Measurements from ENCODE around the gene TBX3.
A peak's percentile ranks its signal among the peaks of the same experiment; 100 is the strongest.

Gene TBX3

DNA sequence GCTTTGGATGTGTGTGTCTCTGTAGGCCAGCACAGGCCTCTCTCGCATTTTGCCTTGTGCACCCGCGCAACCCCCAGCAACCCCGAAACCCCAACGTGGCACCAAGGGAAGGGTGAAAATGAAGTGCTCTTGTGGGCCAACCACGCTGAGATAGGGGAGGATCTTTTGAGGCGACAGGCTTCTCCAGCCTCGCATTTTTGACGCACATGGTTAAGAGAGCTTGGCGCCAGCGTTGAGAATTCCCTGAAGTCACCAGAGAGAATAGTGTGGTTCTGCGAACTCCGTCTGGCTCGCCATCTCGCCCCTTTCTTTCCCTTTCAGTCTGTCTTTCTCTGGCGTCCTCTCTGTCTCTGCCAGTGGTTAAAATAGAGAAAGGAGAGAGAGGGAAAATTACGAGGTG is 1.9 kb upstream of the TBX3 start:
- no peak overlapping the region for H3K27ac ChIP-seq (replicated peaks; ENCODE audit: low read length)
- H3K36me3 ChIP-seq (replicated peaks in 1 of 2; ENCODE audit: control insufficient read depth in 2 of 2, insufficient read depth in 2 of 2, low read length in 2 of 2) = no peaks in the 10 kb centered on the region
- H2BK12ac ChIP-seq (ENCODE audit: low read length) = no peak overlapping the region
- no peak overlapping the region for H3K23ac ChIP-seq (ENCODE audit: low read depth, low read length, poor library complexity)
- no peak overlapping the region for H2BK5ac ChIP-seq (ENCODE audit: low read length)
- peaks cover 51 to 99% (median 91%) of the 10 kb centered on the region in 3 experiments for H3K27me3 ChIP-seq (ENCODE audit: control insufficient read depth in 3 of 3, insufficient read depth in 3 of 3, low read depth in 1 of 3, low read length in 3 of 3)
- no peak overlapping the region for H2AK5ac ChIP-seq (ENCODE audit: low read depth, low read length)
- DNase-seq (ENCODE audit: low spot score) = no peak
- no peak overlapping the region for H2BK15ac ChIP-seq (ENCODE audit: low read length)
- H3K4ac ChIP-seq (ENCODE audit: low read length) = no peak overlapping the region
- H3K14ac ChIP-seq (ENCODE audit: low read length) = no peak overlapping the region
- H3K4me1 ChIP-seq (ENCODE audit: control insufficient read depth in 2 of 2, insufficient read depth in 1 of 2, low read depth in 1 of 2, low read length in 2 of 2) = peaks cover 0 to 14% of the 10 kb centered on the region in 2 donors
- H2AFZ ChIP-seq (ENCODE audit: low read length) = no peak overlapping the region
- H4K91ac ChIP-seq (ENCODE audit: low read depth, low read length, poor library complexity) = no peak overlapping the region
- H2BK120ac ChIP-seq (ENCODE audit: low read depth, low read length) = no peak overlapping the region
- H3K4me3 ChIP-seq (ENCODE audit: low read length in 2 of 2) = no peak overlapping the region
- WGBS, 2 donors (ENCODE audit: extremely low coverage in 2 of 2, insufficient read length in 2 of 2, insufficient replicate concordance in 1 of 2) = no CpG with 5 or more reads among the region's 17 CpGs
- H3K4me2 ChIP-seq (ENCODE audit: insufficient read depth, low read length, poor library complexity, severe bottlenecking) = no peak overlapping the region
- H3K9ac ChIP-seq (ENCODE audit: low read depth, low read length, poor library complexity) = no peak overlapping the region
- H4K8ac ChIP-seq (ENCODE audit: low read depth, low read length) = no peak overlapping the region
- H3K79me1 ChIP-seq (ENCODE audit: low read depth, low read length) = no peaks in the 10 kb centered on the region
- no peak overlapping the region for H3K18ac ChIP-seq (ENCODE audit: low read length)
- H3K9me3 ChIP-seq (replicated peaks in 1 of 2; ENCODE audit: control insufficient read depth in 2 of 2, insufficient read depth in 1 of 2, low read depth in 1 of 2, low read length in 2 of 2) = no peaks in the 10 kb centered on the region

DNA sequence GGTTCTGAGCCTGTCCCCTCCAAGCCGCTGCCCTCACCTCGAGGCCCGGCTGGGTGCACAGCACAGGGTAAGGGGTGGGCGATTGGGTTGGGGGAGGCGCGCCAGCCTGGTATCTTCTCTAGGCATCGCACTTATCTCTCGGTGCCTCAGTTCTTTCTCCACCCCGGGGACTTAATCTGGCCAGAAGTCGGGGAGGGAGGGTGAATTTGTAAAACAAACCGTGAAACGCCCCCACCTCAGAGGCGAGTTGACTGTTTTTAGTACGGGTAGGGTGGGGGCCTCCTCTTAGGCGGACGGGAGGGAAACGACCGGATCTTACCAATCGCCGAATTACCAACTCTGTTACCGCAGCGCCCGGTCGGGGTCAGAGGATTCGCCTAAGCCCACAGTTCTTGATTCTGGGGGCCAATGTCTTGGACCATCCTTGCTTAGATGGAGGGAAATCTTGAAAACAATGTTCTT is 1.4 kb upstream of the TBX3 start:
- no peaks in the 10 kb centered on the region for H3K36me3 ChIP-seq (replicated peaks in 1 of 2; ENCODE audit: control insufficient read depth in 2 of 2, insufficient read depth in 2 of 2, low read length in 2 of 2)
- H3K4me3 ChIP-seq (ENCODE audit: low read length in 2 of 2) = peak overlapping the region in 1 of 2 donors; percentile 76
- no peak overlapping the region for H3K27ac ChIP-seq (replicated peaks; ENCODE audit: low read length)
- no peak overlapping the region for H2BK15ac ChIP-seq (ENCODE audit: low read length)
- no peak overlapping the region for H3K18ac ChIP-seq (ENCODE audit: low read length)
- peak overlapping the region; percentile 61 for H3K4me2 ChIP-seq (ENCODE audit: insufficient read depth, low read length, poor library complexity, severe bottlenecking)
- H2BK120ac ChIP-seq (ENCODE audit: low read depth, low read length) = no peak overlapping the region
- H3K9ac ChIP-seq (ENCODE audit: low read depth, low read length, poor library complexity) = no peak overlapping the region
- no peak overlapping the region for H3K4ac ChIP-seq (ENCODE audit: low read length)
- no peak overlapping the region for H2AK5ac ChIP-seq (ENCODE audit: low read depth, low read length)
- H3K9me3 ChIP-seq (replicated peaks in 1 of 2; ENCODE audit: control insufficient read depth in 2 of 2, insufficient read depth in 1 of 2, low read depth in 1 of 2, low read length in 2 of 2) = no peaks in the 10 kb centered on the region
- H3K79me1 ChIP-seq (ENCODE audit: low read depth, low read length) = no peaks in the 10 kb centered on the region
- no peak overlapping the region for H2BK12ac ChIP-seq (ENCODE audit: low read length)
- H2BK5ac ChIP-seq (ENCODE audit: low read length) = no peak overlapping the region
- no peak overlapping the region for H3K14ac ChIP-seq (ENCODE audit: low read length)
- H4K91ac ChIP-seq (ENCODE audit: low read depth, low read length, poor library complexity) = no peak overlapping the region
- WGBS, 2 donors (ENCODE audit: extremely low coverage in 2 of 2, insufficient read length in 2 of 2, insufficient replicate concordance in 1 of 2) = no CpG with 5 or more reads among the region's 25 CpGs
- no peak for DNase-seq (ENCODE audit: low spot score)
- peaks cover 0 to 14% of the 10 kb centered on the region in 2 donors for H3K4me1 ChIP-seq (ENCODE audit: control insufficient read depth in 2 of 2, insufficient read depth in 1 of 2, low read depth in 1 of 2, low read length in 2 of 2)
- peaks cover 48 to 99% (median 91%) of the 10 kb centered on the region in 3 experiments for H3K27me3 ChIP-seq (ENCODE audit: control insufficient read depth in 3 of 3, insufficient read depth in 3 of 3, low read depth in 1 of 3, low read length in 3 of 3)
- no peak overlapping the region for H4K8ac ChIP-seq (ENCODE audit: low read depth, low read length)
- H2AFZ ChIP-seq (ENCODE audit: low read length) = no peak overlapping the region
- H3K23ac ChIP-seq (ENCODE audit: low read depth, low read length, poor library complexity) = peak overlapping the region; percentile 69

DNA sequence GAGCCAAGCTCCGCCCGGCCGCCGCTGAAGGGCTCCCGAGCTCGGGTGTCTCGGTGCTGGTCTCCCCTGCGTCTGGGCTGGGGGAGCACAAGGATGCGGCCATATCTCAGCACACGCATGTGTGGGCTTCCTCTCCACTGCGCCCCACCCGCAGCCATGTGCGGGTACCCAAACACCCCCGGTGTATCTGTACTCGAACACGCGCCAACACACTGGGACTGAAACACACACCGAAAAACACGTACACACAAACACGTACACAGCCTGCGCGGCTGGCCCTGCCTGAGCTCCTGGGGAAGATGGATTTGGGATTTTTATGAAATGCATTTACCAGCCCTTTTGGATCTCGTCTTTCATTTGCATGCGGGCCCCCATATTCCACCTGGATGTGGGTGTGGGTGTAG is 897 bp upstream of the TBX3 start:
- Histone ChIP-seq H2AFZ (ENCODE audit: low read length) (peak overlapping the region; percentile 91), H3K18ac (ENCODE audit: low read length) (peak overlapping the region; percentile 93), H4K91ac (ENCODE audit: low read depth, low read length, poor library complexity) (no peak overlapping the region), H2AK5ac (ENCODE audit: low read depth, low read length) (no peak overlapping the region), H3K4ac (ENCODE audit: low read length) (no peak overlapping the region), H2BK5ac (ENCODE audit: low read length) (no peak overlapping the region), H3K9me3 (replicated peaks in 1 of 2; ENCODE audit: control insufficient read depth in 2 of 2, insufficient read depth in 1 of 2, low read depth in 1 of 2, low read length in 2 of 2) (no peaks in the 10 kb centered on the region), H3K14ac (ENCODE audit: low read length) (no peak overlapping the region), H2BK120ac (ENCODE audit: low read depth, low read length) (no peak overlapping the region), H4K8ac (ENCODE audit: low read depth, low read length) (peak overlapping the region; percentile 85), H2BK15ac (ENCODE audit: low read length) (peak overlapping the region; percentile 88), H3K27me3 (ENCODE audit: control insufficient read depth in 3 of 3, insufficient read depth in 3 of 3, low read depth in 1 of 3, low read length in 3 of 3) (peaks cover 50 to 99% (median 90%) of the 10 kb centered on the region in 3 experiments), H3K4me2 (ENCODE audit: insufficient read depth, low read length, poor library complexity, severe bottlenecking) (peak overlapping the region; percentile 61), H3K9ac (ENCODE audit: low read depth, low read length, poor library complexity) (peak overlapping the region; percentile 78), H3K4me1 (ENCODE audit: control insufficient read depth in 2 of 2, insufficient read depth in 1 of 2, low read depth in 1 of 2, low read length in 2 of 2) (peaks cover 0 to 14% of the 10 kb centered on the region in 2 donors), H3K27ac (replicated peaks; ENCODE audit: low read length) (no peak overlapping the region), H3K79me1 (ENCODE audit: low read depth, low read length) (no peaks in the 10 kb centered on the region), H3K4me3 (ENCODE audit: low read length in 2 of 2) (peak overlapping the region; percentile 12 to 76), H3K36me3 (replicated peaks in 1 of 2; ENCODE audit: control insufficient read depth in 2 of 2, insufficient read depth in 2 of 2, low read length in 2 of 2) (no peaks in the 10 kb centered on the region), H2BK12ac (ENCODE audit: low read length) (no peak overlapping the region), H3K23ac (ENCODE audit: low read depth, low read length, poor library complexity) (peak overlapping the region; percentile 69)
- DNase-seq (ENCODE audit: low spot score) = no peak
- WGBS, 2 donors (ENCODE audit: extremely low coverage in 2 of 2, insufficient read length in 2 of 2, insufficient replicate concordance in 1 of 2) = no CpG with 5 or more reads among the region's 24 CpGs

DNA sequence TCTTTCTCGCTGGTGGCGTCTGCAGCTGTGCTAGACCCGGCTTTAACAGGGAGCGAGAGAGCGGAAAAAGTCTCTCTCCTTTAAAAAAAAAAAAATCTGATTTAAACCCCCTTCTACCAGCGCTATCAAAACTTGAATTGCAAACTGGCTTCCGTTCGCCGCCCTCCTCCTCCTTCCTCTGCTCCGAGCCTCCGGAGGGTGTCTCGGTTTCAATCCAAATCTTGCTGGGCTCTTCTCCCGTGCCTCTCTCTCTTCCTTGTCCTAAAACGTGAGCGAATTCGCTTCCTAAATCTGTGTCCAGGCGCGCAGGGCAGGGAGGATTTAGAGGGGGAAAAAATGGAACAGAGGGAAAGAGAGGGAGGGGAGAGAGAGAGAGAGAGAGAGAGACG is 272 bp downstream of the TBX3 start:
- Histone ChIP-seq H2BK5ac (ENCODE audit: low read length) (no peak overlapping the region), H3K79me1 (ENCODE audit: low read depth, low read length) (no peaks in the 10 kb centered on the region), H3K4me1 (ENCODE audit: control insufficient read depth in 2 of 2, insufficient read depth in 1 of 2, low read depth in 1 of 2, low read length in 2 of 2) (peaks cover 0 to 14% of the 10 kb centered on the region in 2 donors), H3K4me3 (ENCODE audit: low read length in 2 of 2) (peak overlapping the region in 1 of 2 donors; percentile 55), H2BK120ac (ENCODE audit: low read depth, low read length) (no peak overlapping the region), H3K27ac (replicated peaks; ENCODE audit: low read length) (no peak overlapping the region), H2BK12ac (ENCODE audit: low read length) (no peak overlapping the region), H2AK5ac (ENCODE audit: low read depth, low read length) (no peak overlapping the region), H3K18ac (ENCODE audit: low read length) (peak overlapping the region; percentile 74), H3K9ac (ENCODE audit: low read depth, low read length, poor library complexity) (peak overlapping the region; percentile 3), H2BK15ac (ENCODE audit: low read length) (no peak overlapping the region), H3K14ac (ENCODE audit: low read length) (no peak overlapping the region), H3K4ac (ENCODE audit: low read length) (no peak overlapping the region), H3K23ac (ENCODE audit: low read depth, low read length, poor library complexity) (no peak overlapping the region), H3K27me3 (ENCODE audit: control insufficient read depth in 3 of 3, insufficient read depth in 3 of 3, low read depth in 1 of 3, low read length in 3 of 3) (peaks cover 57 to 99% (median 91%) of the 10 kb centered on the region in 3 experiments), H2AFZ (ENCODE audit: low read length) (peak overlapping the region; percentile 91), H3K4me2 (ENCODE audit: insufficient read depth, low read length, poor library complexity, severe bottlenecking) (peak overlapping the region; percentile 74), H3K36me3 (replicated peaks in 1 of 2; ENCODE audit: control insufficient read depth in 2 of 2, insufficient read depth in 2 of 2, low read length in 2 of 2) (no peaks in the 10 kb centered on the region), H4K8ac (ENCODE audit: low read depth, low read length) (no peak overlapping the region), H4K91ac (ENCODE audit: low read depth, low read length, poor library complexity) (no peak overlapping the region), H3K9me3 (replicated peaks in 1 of 2; ENCODE audit: control insufficient read depth in 2 of 2, insufficient read depth in 1 of 2, low read depth in 1 of 2, low read length in 2 of 2) (no peaks in the 10 kb centered on the region)
- no CpG with 5 or more reads among the region's 19 CpGs for WGBS, 2 donors (ENCODE audit: extremely low coverage in 2 of 2, insufficient read length in 2 of 2, insufficient replicate concordance in 1 of 2)
- DNase-seq (ENCODE audit: low spot score) = no peak

Measured in neuronal stem cell (in vitro differentiated cells).